ENCODE data around the gene IL1RAPL1.

The IL1RAPL1 gene

DNA sequence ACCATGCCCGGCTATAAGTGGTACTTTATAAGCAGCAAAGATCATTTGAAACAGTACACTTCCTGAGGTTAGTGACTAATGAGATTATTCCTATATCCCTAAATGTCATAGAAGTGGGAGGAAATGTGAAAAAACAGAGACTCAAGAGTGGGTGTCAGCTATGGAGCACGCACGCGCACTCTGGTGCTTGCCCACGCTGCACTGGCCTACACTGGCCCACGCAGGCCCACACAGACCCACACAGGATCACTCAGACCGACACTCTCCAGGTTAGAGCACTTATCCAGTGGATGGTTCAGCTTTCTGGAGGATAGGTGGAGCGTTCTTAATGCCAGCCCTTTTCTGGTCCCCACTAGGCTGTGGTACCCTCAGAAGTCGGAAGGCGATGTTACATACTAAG lies 78.5 kb downstream of the IL1RAPL1 start:
- POLR2A ChIA-PET: no interaction called here
- no peak overlapping the region for H3K4me3 ChIP-seq (ENCODE audit: control insufficient read depth in 1 of 7, extremely low read depth in 1 of 7, insufficient read depth in 4 of 7, low read depth in 2 of 7, low read length in 6 of 7)
- no peak for DNase-seq
- no peaks in the 10 kb centered on the region for H3K9me3 ChIP-seq (ENCODE audit: control extremely low read depth in 1 of 5, control insufficient read depth in 4 of 5, insufficient read depth in 2 of 5, low read depth in 1 of 5, low read length in 4 of 5)
- no peaks in the 10 kb centered on the region for H3K27me3 ChIP-seq (replicated peaks in 2 of 5; ENCODE audit: control insufficient read depth in 4 of 5, insufficient read depth in 5 of 5, low read length in 4 of 5)
- H3K27ac ChIP-seq (ENCODE audit: insufficient read depth in 1 of 2, low read depth in 1 of 2, low read length in 2 of 2, poor library complexity in 1 of 2, severe bottlenecking in 2 of 2): no peak overlapping the region
- no peaks in the 10 kb centered on the region for H3K36me3 ChIP-seq (ENCODE audit: control insufficient read depth in 4 of 4, insufficient read depth in 4 of 4, low read length in 3 of 4)
- no peaks in the 10 kb centered on the region for H3K4me1 ChIP-seq (ENCODE audit: control extremely low read depth in 1 of 4, control insufficient read depth in 4 of 4, insufficient read depth in 4 of 4, low read length in 3 of 4)
- 83% methylated on average over 7 of the region's 10 CpGs for WGBS (ENCODE audit: insufficient coverage)
- CTCF ChIA-PET: no interaction called here

DNA sequence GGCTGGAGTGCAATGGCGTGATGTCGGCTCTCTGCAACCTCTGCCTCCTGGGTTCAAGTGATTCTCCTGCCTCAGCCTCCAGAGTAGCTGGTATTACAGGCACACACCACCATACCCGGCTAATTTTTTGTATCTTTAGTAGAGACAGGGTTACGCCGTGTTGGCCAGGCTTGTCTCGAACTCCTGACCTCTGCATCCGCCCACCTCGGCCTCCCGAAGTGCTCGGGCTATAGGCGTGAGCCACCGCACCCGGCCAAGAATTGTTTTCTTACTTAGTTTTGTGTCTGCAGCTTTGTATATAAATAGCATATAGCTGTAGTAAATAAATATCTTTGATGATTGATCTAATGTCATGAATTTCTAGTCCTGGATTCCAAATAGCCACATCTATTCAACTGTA lies 81.1 kb downstream of the IL1RAPL1 start:
- Histone ChIP-seq H3K36me3 (ENCODE audit: control insufficient read depth in 4 of 4, insufficient read depth in 4 of 4, low read length in 3 of 4) (no peaks in the 10 kb centered on the region), H3K27ac (ENCODE audit: insufficient read depth in 1 of 2, low read depth in 1 of 2, low read length in 2 of 2, poor library complexity in 1 of 2, severe bottlenecking in 2 of 2) (no peak overlapping the region), H3K4me3 (ENCODE audit: control insufficient read depth in 1 of 7, extremely low read depth in 1 of 7, insufficient read depth in 4 of 7, low read depth in 2 of 7, low read length in 6 of 7) (no peak overlapping the region), H3K27me3 (replicated peaks in 2 of 5; ENCODE audit: control insufficient read depth in 4 of 5, insufficient read depth in 5 of 5, low read length in 4 of 5) (no peaks in the 10 kb centered on the region), H3K4me1 (ENCODE audit: control extremely low read depth in 1 of 4, control insufficient read depth in 4 of 4, insufficient read depth in 4 of 4, low read length in 3 of 4) (no peaks in the 10 kb centered on the region), H3K9me3 (ENCODE audit: control extremely low read depth in 1 of 5, control insufficient read depth in 4 of 5, insufficient read depth in 2 of 5, low read depth in 1 of 5, low read length in 4 of 5) (no peaks in the 10 kb centered on the region)
- ChIA-PET CTCF (no interaction called here), POLR2A (no interaction called here)
- 89% methylated on average over 5 of the region's 13 CpGs for WGBS (ENCODE audit: insufficient coverage)
- DNase-seq: no peak

DNA sequence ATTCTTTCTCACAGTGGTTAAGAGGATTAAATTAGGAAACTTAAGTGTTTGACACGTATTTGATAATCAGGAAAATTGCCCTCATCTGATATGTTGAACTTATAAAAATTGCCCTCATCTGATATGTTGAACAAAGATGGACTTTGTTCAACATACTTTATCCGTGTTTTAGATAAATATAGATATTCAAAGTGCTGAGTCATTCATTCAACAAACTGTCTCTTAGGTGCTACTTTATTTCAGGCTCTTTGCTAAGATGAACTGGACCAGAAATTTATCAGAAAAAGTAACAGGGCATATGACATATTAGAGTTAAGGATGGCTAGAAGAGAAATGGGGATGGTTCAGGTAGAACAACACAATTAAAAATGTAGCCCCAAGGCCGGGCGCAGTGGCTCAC lies 81.7 kb downstream of the IL1RAPL1 start:
- H3K9me3 ChIP-seq (ENCODE audit: control extremely low read depth in 1 of 5, control insufficient read depth in 4 of 5, insufficient read depth in 2 of 5, low read depth in 1 of 5, low read length in 4 of 5): no peaks in the 10 kb centered on the region
- H3K4me3 ChIP-seq (ENCODE audit: control insufficient read depth in 1 of 7, extremely low read depth in 1 of 7, insufficient read depth in 4 of 7, low read depth in 2 of 7, low read length in 6 of 7): no peak overlapping the region
- no peaks in the 10 kb centered on the region for H3K27me3 ChIP-seq (replicated peaks in 2 of 5; ENCODE audit: control insufficient read depth in 4 of 5, insufficient read depth in 5 of 5, low read length in 4 of 5)
- DNase-seq: no peak
- CTCF ChIA-PET: no interaction called here
- POLR2A ChIA-PET: no interaction called here
- H3K27ac ChIP-seq (ENCODE audit: insufficient read depth in 1 of 2, low read depth in 1 of 2, low read length in 2 of 2, poor library complexity in 1 of 2, severe bottlenecking in 2 of 2): no peak overlapping the region
- H3K36me3 ChIP-seq (ENCODE audit: control insufficient read depth in 4 of 4, insufficient read depth in 4 of 4, low read length in 3 of 4): no peaks in the 10 kb centered on the region
- WGBS (ENCODE audit: insufficient coverage): 83% methylated on average over 2 of the region's 4 CpGs
- H3K4me1 ChIP-seq (ENCODE audit: control extremely low read depth in 1 of 4, control insufficient read depth in 4 of 4, insufficient read depth in 4 of 4, low read length in 3 of 4): no peaks in the 10 kb centered on the region

DNA sequence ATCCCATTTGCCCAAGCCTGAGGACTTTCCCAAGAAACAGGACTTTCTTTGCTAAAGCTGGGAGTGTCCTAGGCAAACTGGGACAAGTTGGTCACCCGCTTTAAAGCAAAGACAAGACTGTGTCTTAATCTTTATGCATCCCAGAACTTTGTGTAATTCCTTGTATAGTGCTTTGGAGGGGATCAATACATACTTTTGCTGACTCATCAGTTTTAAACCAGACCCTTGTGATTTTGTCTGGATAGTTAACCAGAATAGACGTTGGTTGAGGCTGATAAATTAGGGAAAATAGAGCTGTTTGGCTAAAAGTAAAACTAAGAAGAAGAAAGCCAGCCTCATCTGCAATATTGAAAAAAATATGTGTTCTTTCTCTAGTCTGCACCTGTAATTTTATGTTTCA lies 82.8 kb downstream of the IL1RAPL1 start:
- Histone ChIP-seq H3K4me1 (ENCODE audit: control extremely low read depth in 1 of 4, control insufficient read depth in 4 of 4, insufficient read depth in 4 of 4, low read length in 3 of 4) (no peaks in the 10 kb centered on the region), H3K27me3 (replicated peaks in 2 of 5; ENCODE audit: control insufficient read depth in 4 of 5, insufficient read depth in 5 of 5, low read length in 4 of 5) (no peaks in the 10 kb centered on the region), H3K9me3 (ENCODE audit: control extremely low read depth in 1 of 5, control insufficient read depth in 4 of 5, insufficient read depth in 2 of 5, low read depth in 1 of 5, low read length in 4 of 5) (no peaks in the 10 kb centered on the region), H3K4me3 (ENCODE audit: control insufficient read depth in 1 of 7, extremely low read depth in 1 of 7, insufficient read depth in 4 of 7, low read depth in 2 of 7, low read length in 6 of 7) (no peak overlapping the region), H3K27ac (ENCODE audit: insufficient read depth in 1 of 2, low read depth in 1 of 2, low read length in 2 of 2, poor library complexity in 1 of 2, severe bottlenecking in 2 of 2) (no peak overlapping the region), H3K36me3 (ENCODE audit: control insufficient read depth in 4 of 4, insufficient read depth in 4 of 4, low read length in 3 of 4) (no peaks in the 10 kb centered on the region)
- CTCF ChIA-PET: no interaction called here
- POLR2A ChIA-PET: no interaction called here
- no CpG with 5 or more reads among the region's 2 CpGs for WGBS (ENCODE audit: insufficient coverage)
- DNase-seq: no peak

DNA sequence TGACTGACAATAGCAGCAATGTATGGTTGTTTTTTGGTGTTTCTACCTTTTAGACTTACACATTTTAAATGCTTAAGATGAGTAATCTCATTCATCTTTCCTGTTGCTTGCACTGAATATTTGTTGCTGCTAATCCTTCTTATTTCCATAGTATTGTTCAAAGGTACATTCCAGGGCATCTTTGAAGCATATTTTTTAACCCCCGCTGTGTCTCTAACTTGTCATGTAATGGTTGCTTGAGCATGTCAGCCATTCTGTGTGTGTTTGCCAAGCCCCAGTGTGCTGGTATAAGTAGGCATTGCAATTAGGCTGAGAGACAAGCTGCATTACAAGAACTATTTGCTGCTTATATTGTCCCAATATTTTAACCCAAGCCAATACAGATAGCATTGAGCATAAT lies 87.9 kb downstream of the IL1RAPL1 start:
- no peak for DNase-seq
- 83% methylated on average over 1 of the region's 1 CpG for WGBS (ENCODE audit: insufficient coverage)
- H3K36me3 ChIP-seq (ENCODE audit: control insufficient read depth in 4 of 4, insufficient read depth in 4 of 4, low read length in 3 of 4): no peaks in the 10 kb centered on the region
- peaks cover 0 to under 1% (median 0%) of the 10 kb centered on the region in 5 experiments for H3K9me3 ChIP-seq (ENCODE audit: control extremely low read depth in 1 of 5, control insufficient read depth in 4 of 5, insufficient read depth in 2 of 5, low read depth in 1 of 5, low read length in 4 of 5)
- ChIA-PET CTCF (no interaction called here), POLR2A (no interaction called here)
- H3K27ac ChIP-seq (ENCODE audit: insufficient read depth in 1 of 2, low read depth in 1 of 2, low read length in 2 of 2, poor library complexity in 1 of 2, severe bottlenecking in 2 of 2): no peak overlapping the region
- no peaks in the 10 kb centered on the region for H3K4me1 ChIP-seq (ENCODE audit: control extremely low read depth in 1 of 4, control insufficient read depth in 4 of 4, insufficient read depth in 4 of 4, low read length in 3 of 4)
- no peak overlapping the region for H3K4me3 ChIP-seq (ENCODE audit: control insufficient read depth in 1 of 7, extremely low read depth in 1 of 7, insufficient read depth in 4 of 7, low read depth in 2 of 7, low read length in 6 of 7)
- no peaks in the 10 kb centered on the region for H3K27me3 ChIP-seq (replicated peaks in 2 of 5; ENCODE audit: control insufficient read depth in 4 of 5, insufficient read depth in 5 of 5, low read length in 4 of 5)

DNA sequence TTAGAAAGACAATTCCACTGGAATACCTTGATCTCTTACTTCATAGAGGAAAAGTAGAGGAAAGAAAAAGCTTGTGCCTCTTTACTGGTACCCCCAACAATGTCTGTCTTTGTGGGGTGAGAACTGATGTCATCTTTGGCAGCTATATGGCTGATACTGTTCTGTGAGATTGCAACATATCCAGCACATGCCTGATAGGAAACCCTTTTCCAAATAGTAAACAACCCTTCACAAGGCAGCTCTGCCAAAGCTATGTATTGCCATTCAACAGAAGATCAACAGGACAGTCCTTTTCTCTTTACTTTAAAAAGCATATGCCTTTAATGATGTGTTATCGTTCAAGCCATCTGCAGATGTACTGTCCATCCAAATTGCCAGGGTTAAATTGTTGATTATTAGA lies 105.9 kb downstream of the IL1RAPL1 start:
- no peak for DNase-seq
- CTCF ChIA-PET: no interaction called here
- no peaks in the 10 kb centered on the region for H3K4me1 ChIP-seq (ENCODE audit: control extremely low read depth in 1 of 4, control insufficient read depth in 4 of 4, insufficient read depth in 4 of 4, low read length in 3 of 4)
- H3K9me3 ChIP-seq (ENCODE audit: control extremely low read depth in 1 of 5, control insufficient read depth in 4 of 5, insufficient read depth in 2 of 5, low read depth in 1 of 5, low read length in 4 of 5): no peaks in the 10 kb centered on the region
- no peaks in the 10 kb centered on the region for H3K36me3 ChIP-seq (ENCODE audit: control insufficient read depth in 4 of 4, insufficient read depth in 4 of 4, low read length in 3 of 4)
- POLR2A ChIA-PET: no interaction called here
- no peak overlapping the region for H3K27ac ChIP-seq (ENCODE audit: insufficient read depth in 1 of 2, low read depth in 1 of 2, low read length in 2 of 2, poor library complexity in 1 of 2, severe bottlenecking in 2 of 2)
- peaks cover 0 to 2% (median 0%) of the 10 kb centered on the region in 5 experiments for H3K27me3 ChIP-seq (replicated peaks in 2 of 5; ENCODE audit: control insufficient read depth in 4 of 5, insufficient read depth in 5 of 5, low read length in 4 of 5)
- no CpG with 5 or more reads among the region's 1 CpG for WGBS (ENCODE audit: insufficient coverage)
- H3K4me3 ChIP-seq (ENCODE audit: control insufficient read depth in 1 of 7, extremely low read depth in 1 of 7, insufficient read depth in 4 of 7, low read depth in 2 of 7, low read length in 6 of 7): no peak overlapping the region

- no peaks in the 10 kb centered on the region for H3K36me3 ChIP-seq (ENCODE audit: control insufficient read depth in 4 of 4, insufficient read depth in 4 of 4, low read length in 3 of 4)
- DNase-seq: no peak
- peaks cover 0 to 2% (median 0%) of the 10 kb centered on the region in 5 experiments for H3K27me3 ChIP-seq (replicated peaks in 2 of 5; ENCODE audit: control insufficient read depth in 4 of 5, insufficient read depth in 5 of 5, low read length in 4 of 5)
- CTCF ChIA-PET: no interaction called here
- no peak overlapping the region for H3K27ac ChIP-seq (ENCODE audit: insufficient read depth in 1 of 2, low read depth in 1 of 2, low read length in 2 of 2, poor library complexity in 1 of 2, severe bottlenecking in 2 of 2)
- no peak overlapping the region for H3K4me3 ChIP-seq (ENCODE audit: control insufficient read depth in 1 of 7, extremely low read depth in 1 of 7, insufficient read depth in 4 of 7, low read depth in 2 of 7, low read length in 6 of 7)
- no peaks in the 10 kb centered on the region for H3K4me1 ChIP-seq (ENCODE audit: control extremely low read depth in 1 of 4, control insufficient read depth in 4 of 4, insufficient read depth in 4 of 4, low read length in 3 of 4)
- H3K9me3 ChIP-seq (ENCODE audit: control extremely low read depth in 1 of 5, control insufficient read depth in 4 of 5, insufficient read depth in 2 of 5, low read depth in 1 of 5, low read length in 4 of 5): no peaks in the 10 kb centered on the region
- POLR2A ChIA-PET: no interaction called here
Observed at GRCh38 chrX:28697732-28698131, 110.5 kb downstream of the IL1RAPL1 start.

- no CpG with 5 or more reads among the region's 1 CpG for WGBS (ENCODE audit: insufficient coverage)
- no peak for DNase-seq
- Histone ChIP-seq H3K4me1 (ENCODE audit: control extremely low read depth in 1 of 4, control insufficient read depth in 4 of 4, insufficient read depth in 4 of 4, low read length in 3 of 4) (no peaks in the 10 kb centered on the region), H3K36me3 (ENCODE audit: control insufficient read depth in 4 of 4, insufficient read depth in 4 of 4, low read length in 3 of 4) (no peaks in the 10 kb centered on the region), H3K9me3 (ENCODE audit: control extremely low read depth in 1 of 5, control insufficient read depth in 4 of 5, insufficient read depth in 2 of 5, low read depth in 1 of 5, low read length in 4 of 5) (no peaks in the 10 kb centered on the region), H3K27ac (ENCODE audit: insufficient read depth in 1 of 2, low read depth in 1 of 2, low read length in 2 of 2, poor library complexity in 1 of 2, severe bottlenecking in 2 of 2) (no peak overlapping the region), H3K27me3 (replicated peaks in 2 of 5; ENCODE audit: control insufficient read depth in 4 of 5, insufficient read depth in 5 of 5, low read length in 4 of 5) (no peaks in the 10 kb centered on the region), H3K4me3 (ENCODE audit: control insufficient read depth in 1 of 7, extremely low read depth in 1 of 7, insufficient read depth in 4 of 7, low read depth in 2 of 7, low read length in 6 of 7) (no peak overlapping the region)
- CTCF ChIA-PET: no interaction called here
- POLR2A ChIA-PET: no interaction called here
Observed at GRCh38 chrX:28701222-28701621, 114.0 kb downstream of the IL1RAPL1 start.
